HCT116 (cell line): ENCODE measurements around the gene CERS3. TPM values are rescaled to one million over a fixed set of nuclear protein-coding genes. Genes with fewer than 3 reads are reported as not detected.

Source experiments
- ATAC-seq: fragments of 200-7000 bp; cut with Tn5 transposase; 2 replicates; pipeline ENCODE4 v1.9.1; 2020; ENCODE audit warnings: mild to moderate bottlenecking, moderate library complexity
- BruUV-seq: library from RNA; stranded (reverse); fragments of 400-500 nt; replicated peaks from 2 replicates; lab custom pipeline; 2021; lab: Mats Ljungman, UMichigan
- CTCF ChIA-PET: fragments of 300-600 bp; sonication (Branson Sonifier 250); formaldehyde crosslinking; loops from one replicate; lab custom pipeline; 2021; ENCODE audit warnings: antibody characterized with exemption; lab: Charles Lee
- POLR2A ChIA-PET: fragments of 300-600, 350-600 bp; sonication (Branson Sonifier 250); formaldehyde crosslinking; loops from one replicate; lab custom pipeline; 2021; ENCODE audit warnings: antibody characterized with exemption; lab: Charles Lee
- RAD21 ChIA-PET, 2 experiments: fragments of 300-600 bp; sonication (Branson Sonifier 250); formaldehyde crosslinking; loops; one replicate each; lab custom pipeline; 2023; ENCODE audit warnings: low total read pairs in 2 of 2; ENCODE audit not compliant: uncharacterized antibody in 2 of 2, unreplicated experiment in 2 of 2, low non-redundant PET in 1 of 2; lab: Charles Lee
- DNase-seq: peaks from one replicate; pipeline ENCODE4 v3.0.0-alpha.2; 2010; ENCODE audit warnings: low read depth, low spot score
- H2AFZ ChIP-seq: fragments of 200-600 bp; shearing (Covaris generic), sonication (generic); 2 replicates; pipeline ENCODE4 v1.6.1; 2017; ENCODE audit warnings: low read depth, mixed run types, mixed read lengths, antibody characterized with exemption, low read length; ENCODE audit not compliant: poor library complexity, severe bottlenecking
- H3K27ac ChIP-seq: 2 replicates; pipeline ENCODE4 v1.5.1; 2012; ENCODE audit warnings: low read depth, low read length
- H3K27me3 ChIP-seq: fragments of 200-600 bp; sonication (generic); 2 replicates; pipeline ENCODE4 v1.6.1; 2016; ENCODE audit warnings: mixed run types, low read length, mixed read lengths; ENCODE audit not compliant: insufficient read depth
- H3K36me3 ChIP-seq, 2 experiments: fragments of 200-500 bp in 1 of 2; fragments of 200-600 bp in 1 of 2; sonication (Bioruptor generic) in 1 of 2; sonication (generic) in 1 of 2; 2 replicates each; pipeline versions ENCODE4 v1.5.1 to v1.6.1; 2014 to 2016; ENCODE audit warnings: low read length in 2 of 2, inconsistent platforms in 1 of 2, mixed read lengths in 1 of 2, mixed run types in 1 of 2; ENCODE audit not compliant: insufficient read depth in 2 of 2, control insufficient read depth in 1 of 2
- H3K4me1 ChIP-seq, 2 experiments: fragments of 200-600 bp in 1 of 2; sonication (generic) in 1 of 2; 2 replicates each; pipeline versions ENCODE4 v1.5.1 to v1.6.1; 2012 to 2017; ENCODE audit warnings: low read length in 2 of 2, inconsistent platforms in 1 of 2, mild to moderate bottlenecking in 1 of 2, mixed read lengths in 1 of 2, mixed run types in 1 of 2, moderate library complexity in 1 of 2; ENCODE audit not compliant: insufficient read depth in 2 of 2, control insufficient read depth in 1 of 2
- H3K4me2 ChIP-seq: fragments of 200-600 bp; sonication (generic); 2 replicates; pipeline ENCODE4 v1.6.1; 2017; ENCODE audit warnings: mixed run types, low read length, mixed read lengths
- H3K4me3 ChIP-seq, 2 experiments: fragments of 200-600 bp in 1 of 2; sonication (generic) in 1 of 2; replicated peaks in 1 of 2; 2 replicates each; pipeline ENCODE4 v1.5.1; 2011 to 2016; ENCODE audit warnings: low read length in 2 of 2, control low read depth in 1 of 2, low read depth in 1 of 2, mild to moderate bottlenecking in 1 of 2, mixed read lengths in 1 of 2, mixed run types in 1 of 2
- H3K79me2 ChIP-seq: fragments of 200-600 bp; sonication (generic); 2 replicates; pipeline ENCODE4 v1.6.1; 2017; ENCODE audit warnings: mild to moderate bottlenecking, mixed run types, low read length, moderate library complexity, mixed read lengths; ENCODE audit not compliant: insufficient read depth
- H3K9ac ChIP-seq: fragments of 200-600 bp; sonication (generic); 2 replicates; pipeline ENCODE4 v1.6.1; 2016; ENCODE audit warnings: low read length, mixed read lengths
- H3K9me2 ChIP-seq: fragments of 200-600 bp; sonication (generic), shearing (Covaris generic); 2 replicates; pipeline ENCODE4 v1.6.1; 2017; ENCODE audit warnings: mixed run types, mild to moderate bottlenecking, moderate library complexity; ENCODE audit not compliant: insufficient read depth
- H3K9me3 ChIP-seq, 2 experiments: fragments of 200-500 bp in 1 of 2; fragments of 200-600 bp in 1 of 2; sonication (Bioruptor generic) in 1 of 2; sonication (generic) in 1 of 2; 2 replicates each; pipeline ENCODE4 v1.6.1; 2014 to 2017; ENCODE audit warnings: low read length in 2 of 2, mixed read lengths in 2 of 2, inconsistent platforms in 1 of 2, low read depth in 1 of 2, mild to moderate bottlenecking in 1 of 2, mixed run types in 1 of 2, moderate library complexity in 1 of 2; ENCODE audit not compliant: control insufficient read depth in 1 of 2, insufficient read depth in 1 of 2
- H4K20me1 ChIP-seq: fragments of 200-600 bp; sonication (generic), shearing (Covaris generic); 2 replicates; pipeline ENCODE4 v1.6.1; 2017; ENCODE audit warnings: mixed run types, mild to moderate bottlenecking, moderate library complexity; ENCODE audit not compliant: insufficient read depth
- EGR1 ChIP-seq: IDR thresholded peaks from 2 replicates; pipeline ENCODE4 v1.6.1; 2012; ENCODE audit warnings: low read depth
- EZH2 ChIP-seq: fragments of 200-600 bp; sonication (generic); IDR thresholded peaks from 2 replicates; pipeline ENCODE4 v1.6.1; 2017; ENCODE audit warnings: antibody characterized with exemption, mixed run types
- FOSL1 ChIP-seq: IDR thresholded peaks from 2 replicates; pipeline ENCODE4 v1.6.1; 2012; ENCODE audit warnings: low read depth
- POLR2A ChIP-seq: IDR thresholded peaks from 2 replicates; pipeline ENCODE4 v1.7.0; 2011; ENCODE audit warnings: borderline replicate concordance; ENCODE audit not compliant: insufficient read depth, insufficient read length; ENCODE audit errors: extremely low read depth
- RAD21 ChIP-seq: IDR thresholded peaks from 2 replicates; pipeline ENCODE4 v1.6.1; 2012; ENCODE audit warnings: low read depth, mild to moderate bottlenecking
- SP1 ChIP-seq: IDR thresholded peaks from 2 replicates; pipeline ENCODE4 v1.6.1; 2012; ENCODE audit warnings: low read depth
- ZBTB33 ChIP-seq: IDR thresholded peaks from 2 replicates; pipeline ENCODE4 v1.6.1; 2011; ENCODE audit warnings: mild to moderate bottlenecking, low read length, moderate library complexity; ENCODE audit not compliant: insufficient replicate concordance; ENCODE audit errors: extremely low read depth
- ZNF274 ChIP-seq: fragments of 200-500 bp; sonication (Bioruptor generic); IDR thresholded peaks from 2 replicates; pipeline ENCODE4 v1.6.1; 2014; ENCODE audit warnings: mild to moderate bottlenecking, low read depth, low read length, inconsistent platforms
- intact Hi-C: fragments of 100-400 bp; cut with micrococcal nuclease; formaldehyde crosslinking; loops from 2 replicates; pipeline ENCODE4 v1.10.0; 2022
- total RNA-seq: library from RNA; stranded (reverse); gene quantifications from one replicate; pipeline ENCODE4 v1.2.1, GENCODE V29; 2021; ENCODE audit not compliant: unreplicated experiment

Gene CERS3
- total RNA-seq, 1 experiment from 2014 or later = not detected

- DNase-seq (no peak), ATAC-seq (no peak)
- H3K9ac ChIP-seq = no peak overlapping the region
- H2AFZ ChIP-seq = no peak overlapping the region
- H4K20me1 ChIP-seq = no peaks in the 10 kb centered on the region; the same call in 1 of the 2 replicates
- H3K9me2 ChIP-seq = no peaks in the 10 kb centered on the region
- BruUV-seq = no TSS peak
- ChIA-PET CTCF (interaction anchor here (1.1 to 1.6 kb wide), 3 partner anchors 224 to 236 kb away, joined by 3 to 11 read pairs (median 4); no protein-coding TSS in a partner anchor), RAD21 (no interaction called here), POLR2A (no interaction called here)
- no peaks in the 10 kb centered on the region for H3K4me1 ChIP-seq
- H3K36me3 ChIP-seq = peaks cover 4 to 17% of the 10 kb centered on the region in 2 experiments
- H3K4me2 ChIP-seq = no peak overlapping the region
- no peaks in the 10 kb centered on the region for H3K9me3 ChIP-seq
- H3K4me3 ChIP-seq = no peak overlapping the region
- no peak for TF ChIP-seq EGR1
- no peak for TF ChIP-seq POLR2A
- no peak for TF ChIP-seq EZH2
- TF ChIP-seq ZBTB33 = no peak
- no peak for TF ChIP-seq RAD21
- no peak for TF ChIP-seq FOSL1
- TF ChIP-seq ZNF274 = no peak
- TF ChIP-seq SP1 = no peak
- H3K27ac ChIP-seq = no peak overlapping the region
- intact Hi-C loops = loop anchor here (2.0 to 10.0 kb wide), 2 partner anchors 223 to 649 kb away; no protein-coding TSS in a partner anchor
- H3K27me3 ChIP-seq = no peaks in the 10 kb centered on the region
- H3K79me2 ChIP-seq = no peaks in the 10 kb centered on the region
Observed at GRCh38 chr15:100573526-100573925, 44.8 kb upstream of the CERS3 start.
